ENCODE measurements around the gene SLC38A9. TPM values are rescaled to one million over a fixed set of nuclear protein-coding genes. Genes with fewer than 3 reads are reported as not detected.
"Not testable (repeated sequence)": the region's sequence is repeated elsewhere in the genome, so short reads cannot be mapped to it uniquely, and the experiment has no call there.

Gene SLC38A9
- total RNA-seq, 4 donors from 2014 or later: 15.0 to 48.6 (median 32.3) TPM

GRCh38 chr5:55609413-55609812 lies 102.7 kb downstream of the SLC38A9 start:
- no peak overlapping the region for H3K4me3 ChIP-seq
- 53 to 80% methylated on average over 1 of the region's 1 CpG for WGBS, 2 donors (ENCODE audit: low coverage in 1 of 2)
- intact Hi-C loops (cut with DNase I; ENCODE audit: low total_unique reads): loop anchor here (10.0 kb wide), 1 partner anchor 75 kb away; the partner anchor contains the start of gene PLPP1
- H3K27me3 ChIP-seq: no peaks in the 10 kb centered on the region
- no peaks in the 10 kb centered on the region for H3K36me3 ChIP-seq
- no peak for DNase-seq
- H3K4me1 ChIP-seq: peaks cover 0 to 18% (median 6%) of the 10 kb centered on the region in 4 donors
- in situ Hi-C loops (cut with MboI; ENCODE audit: low pct_ligation_motif_present in 1 of 4, low pct_unique_long_range_greater_than_20kb in 1 of 4, low sequenced_read_pairs in 3 of 4): no loop called here
- H3K9me3 ChIP-seq: no peaks in the 10 kb centered on the region
- no peak for TF ChIP-seq POLR2A (IDR thresholded peaks at IDR 0.05)
- TF ChIP-seq, protein P1, sequence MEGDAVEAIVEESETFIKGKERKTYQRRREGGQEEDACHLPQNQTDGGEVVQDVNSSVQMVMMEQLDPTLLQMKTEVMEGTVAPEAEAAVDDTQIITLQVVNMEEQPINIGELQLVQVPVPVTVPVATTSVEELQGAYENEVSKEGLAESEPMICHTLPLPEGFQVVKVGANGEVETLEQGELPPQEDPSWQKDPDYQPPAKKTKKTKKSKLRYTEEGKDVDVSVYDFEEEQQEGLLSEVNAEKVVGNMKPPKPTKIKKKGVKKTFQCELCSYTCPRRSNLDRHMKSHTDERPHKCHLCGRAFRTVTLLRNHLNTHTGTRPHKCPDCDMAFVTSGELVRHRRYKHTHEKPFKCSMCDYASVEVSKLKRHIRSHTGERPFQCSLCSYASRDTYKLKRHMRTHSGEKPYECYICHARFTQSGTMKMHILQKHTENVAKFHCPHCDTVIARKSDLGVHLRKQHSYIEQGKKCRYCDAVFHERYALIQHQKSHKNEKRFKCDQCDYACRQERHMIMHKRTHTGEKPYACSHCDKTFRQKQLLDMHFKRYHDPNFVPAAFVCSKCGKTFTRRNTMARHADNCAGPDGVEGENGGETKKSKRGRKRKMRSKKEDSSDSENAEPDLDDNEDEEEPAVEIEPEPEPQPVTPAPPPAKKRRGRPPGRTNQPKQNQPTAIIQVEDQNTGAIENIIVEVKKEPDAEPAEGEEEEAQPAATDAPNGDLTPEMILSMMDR (IDR thresholded peaks at IDR 0.05): no peak
- TF ChIP-seq EP300 (IDR thresholded peaks at IDR 0.05; ENCODE audit: low read depth): no peak
- TF ChIP-seq POLR2AphosphoS5 (IDR thresholded peaks at IDR 0.05): no peak
- no peak overlapping the region for H3K27ac ChIP-seq

GRCh38 chr5:55608595-55609349 lies 103.4 kb downstream of the SLC38A9 start:
- Histone ChIP-seq H3K9me3 (no peaks in the 10 kb centered on the region), H3K27me3 (no peaks in the 10 kb centered on the region), H3K27ac (peak overlapping the region in 3 of 4 donors; percentile 26 to 65 (median 50)), H3K36me3 (no peaks in the 10 kb centered on the region), H3K4me3 (no peak overlapping the region), H3K4me1 (peaks cover 0 to 18% (median 6%) of the 10 kb centered on the region in 4 donors)
- intact Hi-C loops (cut with DNase I; ENCODE audit: low total_unique reads) (loop anchor here (10.0 kb wide), 1 partner anchor 74 kb away; the partner anchor contains the start of gene PLPP1), in situ Hi-C loops (cut with MboI; ENCODE audit: low pct_ligation_motif_present in 1 of 4, low pct_unique_long_range_greater_than_20kb in 1 of 4, low sequenced_read_pairs in 3 of 4) (no loop called here)
- TF ChIP-seq POLR2A (IDR thresholded peaks at IDR 0.05): no peak
- peak in 1 of 3 donors; percentile 12 for TF ChIP-seq POLR2AphosphoS5 (IDR thresholded peaks at IDR 0.05)
- DNase-seq: peak; percentile 37
- WGBS, 2 donors (ENCODE audit: low coverage in 1 of 2): 31 to 46% methylated on average over 6 of the region's 6 CpGs

DNA sequence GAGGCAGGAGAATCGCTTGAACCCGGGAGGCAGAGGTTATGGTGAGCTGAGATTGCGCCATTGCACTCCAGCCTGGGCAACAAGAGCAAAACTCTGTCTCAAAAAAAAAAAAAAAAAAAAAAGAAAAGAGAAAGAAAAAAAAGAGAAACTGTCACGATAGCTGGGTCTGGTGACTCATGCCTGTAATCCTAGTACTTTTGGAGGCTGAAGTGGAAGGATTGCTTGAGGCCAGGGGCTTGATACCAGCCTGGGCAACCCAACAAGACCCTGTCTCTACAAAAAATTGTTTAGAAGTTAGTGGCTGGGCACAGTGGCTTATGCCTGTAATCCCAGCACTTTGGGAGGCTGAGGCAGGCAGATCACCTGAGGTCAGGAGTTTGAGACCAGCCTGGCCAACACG lies 104.8 kb downstream of the SLC38A9 start:
- DNase-seq; H3K27ac ChIP-seq; H3K4me3 ChIP-seq; in situ Hi-C loops (cut with MboI; ENCODE audit: low pct_ligation_motif_present in 1 of 4, low pct_unique_long_range_greater_than_20kb in 1 of 4, low sequenced_read_pairs in 3 of 4); H3K9me3 ChIP-seq; H3K27me3 ChIP-seq; H3K36me3 ChIP-seq: not testable (repeated sequence)
- intact Hi-C loops (cut with DNase I; ENCODE audit: low total_unique reads): loop anchor here (10.0 kb wide), 1 partner anchor 73 kb away; the partner anchor contains the start of gene PLPP1
- WGBS, 2 donors (ENCODE audit: low coverage in 1 of 2): 50 to 57% methylated on average over 2 to 5 of the region's 5 CpGs
- H3K4me1 ChIP-seq: peaks cover 2 to 31% (median 10%) of the 10 kb centered on the region in 4 donors

- Histone ChIP-seq H3K36me3 (no peaks in the 10 kb centered on the region), H3K4me3 (no peak overlapping the region), H3K27ac (peak overlapping the region; percentile 92 to 94 (median 93)), H3K9me3 (no peaks in the 10 kb centered on the region), H3K4me1 (peaks cover 25 to 54% (median 36%) of the 10 kb centered on the region in 4 donors), H3K27me3 (no peaks in the 10 kb centered on the region)
- 92 to 93% methylated on average over 6 to 7 of the region's 7 CpGs for WGBS, 2 donors (ENCODE audit: low coverage in 1 of 2)
- DNase-seq: no peak
- in situ Hi-C loops (cut with MboI; ENCODE audit: low pct_ligation_motif_present in 1 of 4, low pct_unique_long_range_greater_than_20kb in 1 of 4, low sequenced_read_pairs in 3 of 4) (no loop called here), intact Hi-C loops (cut with DNase I; ENCODE audit: low total_unique reads) (loop anchor here (5.0 to 10.0 kb wide), 2 partner anchors 37 to 70 kb away; partner anchors contain the start of gene PLPP1)
- TF ChIP-seq, protein P1 (IDR thresholded peaks at IDR 0.05): no peak
- no peak for TF ChIP-seq EP300 (IDR thresholded peaks at IDR 0.05; ENCODE audit: low read depth)
- TF ChIP-seq POLR2A (IDR thresholded peaks at IDR 0.05): no peak
- no peak for TF ChIP-seq POLR2AphosphoS5 (IDR thresholded peaks at IDR 0.05)
Observed at GRCh38 chr5:55604611-55605067, 107.5 kb downstream of the SLC38A9 start.

GRCh38 chr5:55603922-55604321 lies 108.2 kb downstream of the SLC38A9 start:
- peaks cover 26 to 58% (median 42%) of the 10 kb centered on the region in 4 donors for H3K4me1 ChIP-seq
- 72 to 84% methylated on average over 5 of the region's 5 CpGs for WGBS, 2 donors (ENCODE audit: low coverage in 1 of 2)
- TF ChIP-seq, protein P1 (IDR thresholded peaks at IDR 0.05): no peak
- TF ChIP-seq EP300 (IDR thresholded peaks at IDR 0.05; ENCODE audit: low read depth): no peak
- TF ChIP-seq POLR2AphosphoS5 (IDR thresholded peaks at IDR 0.05): no peak
- no peaks in the 10 kb centered on the region for H3K36me3 ChIP-seq
- H3K27ac ChIP-seq: peak overlapping the region; percentile 92 to 94 (median 93)
- no peaks in the 10 kb centered on the region for H3K9me3 ChIP-seq
- DNase-seq: no peak
- in situ Hi-C loops (cut with MboI; ENCODE audit: low pct_ligation_motif_present in 1 of 4, low pct_unique_long_range_greater_than_20kb in 1 of 4, low sequenced_read_pairs in 3 of 4) (no loop called here), intact Hi-C loops (cut with DNase I; ENCODE audit: low total_unique reads) (loop anchor here (5.0 to 10.0 kb wide), 2 partner anchors 37 to 69 kb away; partner anchors contain the start of gene PLPP1)
- no peak overlapping the region for H3K4me3 ChIP-seq
- H3K27me3 ChIP-seq: no peaks in the 10 kb centered on the region

Data from transverse colon (tissue), 4 donors.